HG03139 (cell line): ENCODE data around the gene TBC1D22B.
"Not testable (repeated sequence)": the region's sequence is repeated elsewhere in the genome, so short reads cannot be mapped to it uniquely, and the experiment has no call there.

ENCODE experiments used
- ATAC-seq: cut with Tn5 transposase; IDR thresholded peaks from one replicate; pipeline ENCODE4 v1.9.1; 2021; ENCODE audit not compliant: unreplicated experiment

Gene TBC1D22B

GRCh38 chr6:37319856-37320480, 62.4 kb downstream of the TBC1D22B start:
- no peak for ATAC-seq

- ATAC-seq: no peak
These were observed 63.1 kb downstream of the TBC1D22B start for GRCh38 chr6:37320646-37321045.

DNA sequence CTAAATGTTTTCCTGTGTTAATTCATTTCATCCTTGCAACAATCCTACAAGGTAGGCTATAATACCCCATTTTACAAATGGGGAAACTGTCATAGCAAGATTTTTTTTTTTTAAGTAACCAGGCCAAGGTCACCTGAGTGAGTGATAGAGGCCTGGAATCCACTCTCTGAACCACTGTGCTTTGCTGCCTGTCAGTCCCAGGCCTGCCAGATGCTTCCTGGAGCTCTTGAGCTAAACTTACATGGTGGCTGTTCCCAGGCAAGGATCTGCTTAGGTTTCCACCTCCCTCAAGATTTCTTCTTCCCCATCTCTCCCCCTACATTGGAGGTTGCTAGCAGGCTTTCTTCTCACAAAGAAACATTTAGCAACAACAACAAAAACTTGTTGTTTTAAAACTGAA, 63.5 kb downstream of the TBC1D22B start:
- no peak for ATAC-seq

DNA sequence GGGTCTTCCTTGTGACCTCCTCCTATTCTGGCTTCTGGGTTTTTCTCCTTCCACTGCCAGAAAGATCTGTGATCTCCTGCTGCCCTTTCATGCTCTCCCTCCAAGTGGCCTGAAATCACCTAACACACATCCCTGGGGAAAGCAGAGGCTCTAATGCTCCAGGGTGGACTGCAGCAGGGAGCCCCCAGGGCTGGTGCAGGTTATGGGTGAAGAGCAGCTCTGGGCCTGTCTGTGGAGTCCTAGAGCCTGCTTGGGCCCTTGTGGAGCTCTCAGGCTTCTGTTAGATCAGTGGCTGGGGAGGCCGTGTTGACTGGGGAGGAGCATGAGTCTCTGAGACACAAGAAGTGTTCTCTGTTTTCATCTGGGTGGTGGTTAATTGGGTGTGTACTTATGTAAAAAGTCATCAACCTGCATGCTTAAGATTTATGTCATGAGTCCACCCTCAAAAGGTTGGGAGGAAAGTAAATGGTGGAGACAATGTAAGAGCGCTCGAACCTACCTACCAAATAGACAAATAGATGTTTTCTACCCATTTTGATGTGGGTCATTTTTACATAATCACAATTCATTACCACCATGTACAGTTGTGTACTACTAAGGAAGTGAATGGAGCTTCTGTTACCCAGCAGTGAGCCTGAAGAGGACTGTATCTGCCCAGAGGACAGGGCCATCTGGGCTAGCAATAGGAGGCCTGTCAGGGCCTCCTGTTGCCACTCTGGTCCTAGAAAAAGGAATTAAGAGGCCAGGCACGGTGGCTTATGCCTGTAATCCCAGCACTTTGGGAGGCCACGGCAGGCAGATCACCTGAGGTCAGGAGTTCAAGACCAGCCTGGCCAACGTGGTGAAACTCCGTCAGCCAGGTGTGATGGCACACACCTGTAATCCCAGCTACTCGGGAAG, 64.2 kb downstream of the TBC1D22B start:
- ATAC-seq: no peak

DNA sequence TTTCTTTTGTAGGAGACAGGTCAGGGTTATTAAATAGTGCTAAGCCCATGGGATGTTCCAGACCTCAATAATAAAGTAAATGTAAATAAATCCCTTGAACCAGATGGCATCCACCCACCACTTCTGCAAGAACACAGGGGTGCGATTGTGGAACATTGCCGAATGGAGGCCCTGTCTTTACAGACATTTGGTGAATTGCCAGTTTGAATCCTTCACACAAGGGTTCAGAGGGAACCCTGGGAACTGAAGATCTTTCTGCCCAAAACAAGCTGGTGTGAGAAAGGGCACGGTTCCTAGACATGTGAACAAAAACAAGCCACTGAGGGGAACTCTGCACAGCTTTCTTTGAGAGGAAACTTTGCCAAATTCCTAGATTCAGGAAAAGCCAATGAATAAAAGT, 66.0 kb downstream of the TBC1D22B start:
- ATAC-seq: no peak

DNA sequence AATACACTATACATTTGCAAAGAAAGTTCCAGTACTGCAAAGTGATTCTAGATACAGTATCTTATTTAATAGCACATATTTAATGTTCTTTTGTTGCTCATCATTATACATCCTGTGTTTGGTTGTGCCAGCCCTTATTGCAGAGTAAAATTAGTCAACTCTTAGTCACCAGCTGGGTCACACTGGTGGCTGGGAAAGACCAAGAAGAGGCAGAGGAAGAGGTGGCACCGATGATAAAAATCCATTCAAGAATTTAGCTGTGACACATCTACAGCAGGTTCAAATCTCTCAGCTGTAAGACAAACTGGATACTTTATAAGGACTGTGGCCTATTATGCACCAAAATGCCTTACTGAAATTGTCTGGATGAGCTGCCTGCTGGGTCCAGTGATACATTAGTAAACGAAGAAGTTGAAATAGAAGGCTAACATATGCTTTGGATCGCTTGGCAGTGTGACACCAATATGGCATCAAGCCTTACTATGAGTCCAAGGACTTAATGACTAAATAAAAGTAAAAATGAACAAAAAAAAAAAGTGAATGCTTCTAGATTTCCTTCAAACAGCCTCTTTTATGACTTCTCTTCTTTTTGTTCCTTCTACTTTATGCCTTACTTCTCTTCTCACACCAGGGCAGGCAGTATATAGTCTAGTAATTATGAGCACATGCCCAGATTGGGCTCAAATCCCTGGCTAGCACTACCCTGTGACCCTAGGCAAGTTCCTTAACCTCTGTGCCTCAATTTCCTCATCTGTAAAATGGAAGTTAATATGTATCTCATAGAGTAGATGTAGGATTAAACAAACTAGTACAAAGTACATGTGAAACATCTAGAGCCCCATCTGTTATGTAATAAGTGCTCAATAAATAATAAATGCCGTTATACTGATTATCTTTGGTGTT, 66.8 kb downstream of the TBC1D22B start:
- no peak for ATAC-seq

GRCh38 chr6:37330345-37330744, 72.8 kb downstream of the TBC1D22B start:
- ATAC-seq: not testable (repeated sequence)

DNA sequence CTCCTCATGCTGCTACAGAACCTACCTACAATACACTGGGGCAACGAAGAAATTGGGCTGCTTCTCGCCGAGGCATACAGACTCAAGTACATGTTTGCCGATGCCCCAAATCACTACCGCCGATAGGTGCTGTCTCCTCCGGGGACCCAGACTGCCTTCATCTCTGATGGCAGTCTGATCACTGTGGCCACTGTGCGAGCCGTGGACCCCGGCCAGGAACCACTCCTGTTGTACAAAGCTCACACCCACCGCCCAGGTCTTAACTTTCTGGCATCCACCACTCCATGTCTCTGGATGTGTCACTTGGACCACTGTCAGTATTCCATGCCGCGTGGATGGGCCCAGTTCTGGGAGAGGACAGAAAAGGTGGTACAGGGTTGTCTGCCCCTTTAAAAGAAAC, 73.5 kb downstream of the TBC1D22B start:
- ATAC-seq: no peak

DNA sequence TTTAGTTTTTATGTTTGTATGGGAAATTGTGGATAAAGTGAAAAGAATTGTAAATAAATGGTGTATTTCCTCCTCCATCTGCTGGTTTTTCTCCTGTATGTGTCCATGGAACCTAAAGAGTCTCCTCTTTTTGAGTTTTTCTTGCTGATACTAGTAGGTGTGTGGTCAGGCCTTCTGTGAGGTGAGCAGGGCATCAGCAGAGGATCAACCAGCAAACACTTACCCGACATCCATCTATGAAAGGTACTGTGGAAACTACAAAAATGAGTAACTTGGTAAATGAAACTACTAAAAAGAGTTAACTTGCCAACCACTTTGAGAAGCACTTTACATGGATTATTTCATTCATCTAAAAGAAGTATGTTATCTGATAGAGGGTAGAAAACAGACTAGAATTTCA, 75.3 kb downstream of the TBC1D22B start:
- ATAC-seq: no peak

DNA sequence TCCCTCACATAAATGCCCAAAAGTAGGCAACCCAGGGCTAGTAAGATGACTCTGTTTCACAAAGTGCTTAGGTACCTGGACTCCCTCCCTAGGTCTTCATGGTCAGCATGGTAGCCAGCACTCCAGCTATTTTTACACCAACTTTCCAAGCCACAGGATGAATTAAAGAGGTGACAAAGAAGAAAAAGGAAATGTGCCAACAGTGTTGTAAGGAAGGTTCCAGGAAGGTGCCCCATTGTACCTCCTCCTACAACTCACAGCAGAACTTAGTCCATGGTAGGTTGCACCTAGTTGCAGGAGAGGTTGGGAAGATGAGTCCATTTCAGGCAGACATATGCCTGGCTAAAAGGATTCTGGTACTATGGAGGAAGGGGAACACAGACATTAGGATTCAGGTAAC, 76.5 kb downstream of the TBC1D22B start:
- no peak for ATAC-seq

DNA sequence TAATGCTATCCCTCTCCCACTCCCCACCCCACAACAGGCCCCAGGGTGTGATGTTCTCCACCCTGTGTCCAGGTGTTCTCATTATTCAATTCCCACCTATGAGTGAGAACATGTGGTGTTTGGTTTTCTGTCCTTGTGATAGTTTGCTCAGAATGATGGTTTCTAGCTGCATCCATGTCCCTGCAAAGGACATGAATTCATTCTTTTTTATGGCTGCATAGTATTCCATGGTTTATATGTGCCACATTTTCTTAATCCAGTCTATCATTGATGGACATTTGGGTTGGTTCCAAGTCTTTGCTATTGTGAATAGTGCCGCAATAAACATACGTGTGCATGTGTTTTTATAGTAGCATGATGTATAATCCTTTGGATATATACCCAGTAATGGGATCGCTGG, 80.7 kb downstream of the TBC1D22B start:
- not testable (repeated sequence) for ATAC-seq

DNA sequence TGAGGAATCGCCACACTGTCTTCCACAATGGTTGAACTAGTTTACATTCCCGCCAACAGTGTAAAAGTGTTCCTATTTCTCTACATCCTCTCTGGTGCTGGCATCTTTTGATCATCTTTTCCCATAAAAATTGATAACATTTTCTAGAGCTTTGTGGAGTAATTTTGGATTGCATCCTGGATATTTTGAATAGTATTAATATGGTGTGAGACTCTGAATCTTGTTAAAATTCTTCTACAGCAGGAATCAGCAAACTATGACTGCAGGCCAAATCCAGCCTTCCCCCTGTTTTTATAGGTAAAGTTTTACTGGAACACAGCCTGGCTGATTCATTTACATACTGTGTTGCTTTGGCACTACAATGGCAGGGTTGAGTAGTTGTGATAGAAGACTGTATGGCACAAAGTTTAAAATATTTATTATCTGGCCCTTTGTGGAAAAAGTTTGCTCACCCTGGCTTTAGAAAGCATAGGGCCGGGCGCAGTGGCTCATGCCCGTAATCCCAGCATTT, 81.2 kb downstream of the TBC1D22B start:
- ATAC-seq: no peak

DNA sequence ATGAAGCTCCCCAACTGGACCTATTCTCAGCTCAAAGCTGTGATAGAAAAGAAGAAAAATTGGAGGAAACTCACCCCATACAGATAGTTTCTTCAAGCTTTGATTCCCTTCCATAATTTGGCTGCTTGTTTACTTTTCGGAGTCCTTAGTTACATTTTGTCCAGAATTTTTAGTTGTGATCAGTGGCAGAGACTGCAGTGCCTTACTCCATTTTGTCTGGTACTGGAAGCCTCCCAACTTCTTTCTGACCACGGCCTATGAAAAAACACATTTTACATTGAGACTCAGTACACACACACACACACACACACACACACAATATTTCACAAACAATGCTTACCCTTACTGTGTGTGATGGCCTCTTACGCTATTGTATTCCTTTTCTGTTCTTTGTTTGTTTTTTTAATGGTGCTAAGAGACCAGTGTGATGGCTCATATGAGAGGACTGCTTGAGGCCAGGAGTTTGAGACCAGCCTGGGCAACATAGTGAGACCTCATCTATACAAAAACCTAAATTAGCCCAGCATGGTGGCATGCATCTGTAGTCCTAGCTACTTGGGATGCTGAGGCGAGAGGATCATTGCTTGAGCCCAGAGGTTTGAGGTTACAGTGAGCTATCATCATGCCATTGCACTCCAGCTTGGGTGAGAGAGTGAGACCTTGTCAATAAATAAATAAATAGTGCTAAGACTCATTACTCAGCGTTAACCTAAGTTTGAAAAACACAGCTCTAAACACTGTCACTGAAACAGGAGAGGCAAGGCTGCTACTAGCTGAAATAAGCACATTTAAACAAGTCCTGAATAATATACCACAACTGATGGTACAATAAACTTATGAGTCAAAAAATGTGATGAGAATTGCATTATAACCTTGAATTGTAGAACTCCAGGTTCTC, 82.4 kb downstream of the TBC1D22B start:
- no peak for ATAC-seq

- ATAC-seq: no peak
These were observed 83.0 kb downstream of the TBC1D22B start for GRCh38 chr6:37340639-37340943.

- ATAC-seq: no peak
These were observed 85.7 kb downstream of the TBC1D22B start for GRCh38 chr6:37343248-37343647.

- ATAC-seq: no peak
These were observed 86.7 kb downstream of the TBC1D22B start for GRCh38 chr6:37344308-37344707.

- not testable (repeated sequence) for ATAC-seq
These were observed 88.2 kb downstream of the TBC1D22B start for GRCh38 chr6:37345804-37346203.

DNA sequence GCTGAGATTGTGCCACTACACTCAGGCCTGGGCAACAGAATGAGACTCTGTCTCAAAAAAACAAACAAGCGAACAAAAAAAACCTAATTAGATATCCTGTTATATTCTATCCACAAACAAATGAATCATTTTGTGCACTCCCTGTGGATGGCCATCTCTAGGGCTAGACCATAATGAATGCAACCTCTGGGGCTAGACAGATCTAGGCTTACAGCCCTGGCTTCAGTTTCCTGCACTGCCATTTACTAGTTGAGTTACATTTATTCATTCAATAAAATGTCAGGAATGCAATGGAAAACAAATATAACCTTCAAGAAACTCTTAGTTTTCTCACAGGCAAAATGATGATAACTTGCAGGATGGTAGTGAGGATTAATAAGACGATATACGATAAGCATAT, 89.6 kb downstream of the TBC1D22B start:
- no peak for ATAC-seq

- ATAC-seq: no peak
These were observed 90.1 kb downstream of the TBC1D22B start for GRCh38 chr6:37347670-37348111.

- ATAC-seq: no peak
These were observed 93.5 kb downstream of the TBC1D22B start for GRCh38 chr6:37351027-37351426.
